IPS-18c (cell line): ENCODE data around the gene MAST3.

ENCODE experiments used
- H3K4me3 ChIP-seq: 2 replicates; pipeline ENCODE4 v1.7.0; 2013; ENCODE audit warnings: low read depth, mild to moderate bottlenecking, low read length, moderate library complexity; ENCODE audit not compliant: insufficient read depth
- H3K9me3 ChIP-seq: one replicate; pipeline ENCODE4 v1.6.1; 2013; ENCODE audit warnings: mild to moderate bottlenecking, low read length, moderate library complexity; ENCODE audit not compliant: control insufficient read depth, insufficient read depth

Gene MAST3

DNA sequence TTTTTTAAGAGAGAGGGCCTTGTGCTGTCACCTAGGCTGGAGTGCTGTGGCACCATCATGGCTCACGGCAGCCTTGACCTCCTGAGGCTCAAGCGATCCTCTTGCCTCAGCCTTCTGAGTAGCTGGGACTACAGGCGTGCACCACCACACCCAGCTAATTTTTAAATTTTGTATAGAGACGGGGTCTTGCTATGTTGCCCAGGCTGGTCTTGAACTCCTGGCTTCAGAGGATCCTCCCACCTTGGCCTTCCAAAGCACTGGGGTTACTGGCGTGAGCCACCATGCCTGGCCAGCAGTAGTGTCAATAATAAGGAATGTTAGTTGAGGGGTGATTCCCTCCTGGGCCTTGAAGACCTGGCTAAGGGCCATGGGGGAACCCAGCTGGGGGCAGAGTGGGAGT, 23.6 kb downstream of the MAST3 start:
- Histone ChIP-seq H3K4me3 (no peak overlapping the region), H3K9me3 (peaks cover 5% of the 10 kb centered on the region)

DNA sequence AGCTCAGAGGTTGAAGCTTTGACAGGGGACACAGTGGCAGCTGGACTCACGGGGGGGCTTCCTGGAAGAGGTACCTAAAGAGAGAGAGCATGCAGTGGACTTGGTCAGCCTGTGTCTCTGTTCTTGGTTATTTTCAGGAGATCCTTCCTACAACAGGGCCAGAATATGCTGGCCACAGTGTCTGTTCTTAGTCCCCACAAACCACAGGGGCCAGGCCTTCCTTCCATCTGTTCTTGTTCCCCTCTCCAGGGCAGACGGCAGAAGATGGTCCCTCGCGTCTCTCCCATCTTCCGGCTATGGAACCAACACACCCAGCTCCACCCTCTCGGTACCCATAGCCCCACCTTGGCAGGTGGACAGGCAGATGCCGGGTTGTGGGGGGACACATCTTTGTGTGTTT, 24.8 kb downstream of the MAST3 start:
- H3K9me3 ChIP-seq, result peaks cover 5% of the 10 kb centered on the region
- H3K4me3 ChIP-seq, result no peak overlapping the region

DNA sequence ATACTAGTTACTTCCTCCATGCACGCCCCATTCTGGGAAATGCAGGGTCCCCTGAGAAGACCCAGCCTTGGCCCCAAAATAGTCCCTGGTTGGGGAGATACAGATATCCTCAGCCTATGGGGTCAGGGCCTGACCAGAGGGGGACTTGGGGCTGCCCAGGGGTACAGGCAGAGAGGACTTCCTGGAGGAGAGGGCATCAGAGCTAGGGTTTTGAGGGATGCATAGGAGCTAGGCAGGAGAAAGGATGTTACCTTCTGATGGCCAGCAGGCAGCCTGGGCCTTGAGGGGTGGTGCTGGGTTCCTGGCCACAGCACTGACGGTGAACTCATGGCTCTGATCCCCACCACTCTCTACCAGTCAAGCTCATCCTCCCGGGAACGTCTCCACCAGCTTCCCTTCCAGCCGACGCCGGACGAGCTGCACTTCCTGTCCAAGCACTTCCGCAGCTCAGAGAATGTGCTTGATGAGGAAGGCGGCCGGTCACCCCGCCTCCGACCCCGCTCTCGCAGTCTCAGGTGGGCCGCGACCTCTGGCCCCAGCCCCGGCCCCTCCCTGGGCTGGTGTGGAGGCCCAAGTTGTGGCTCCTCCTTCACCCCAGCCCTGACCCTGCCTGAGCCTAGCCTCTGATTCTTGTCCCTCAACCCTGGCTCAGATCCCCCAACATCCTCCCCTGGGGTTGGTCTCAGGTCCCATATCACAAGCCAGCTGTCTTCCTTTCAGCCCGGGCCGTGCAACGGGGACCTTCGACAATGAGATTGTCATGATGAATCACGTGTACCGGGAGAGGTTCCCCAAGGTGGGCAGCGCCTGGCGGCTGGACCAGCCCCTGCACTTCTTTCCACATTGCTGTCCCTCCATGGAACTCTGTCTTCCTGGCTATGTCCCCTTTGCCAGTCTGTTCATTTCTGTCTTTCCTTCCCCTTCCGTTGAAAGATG, 25.6 kb downstream of the MAST3 start:
- peaks cover 5% of the 10 kb centered on the region for H3K9me3 ChIP-seq

DNA sequence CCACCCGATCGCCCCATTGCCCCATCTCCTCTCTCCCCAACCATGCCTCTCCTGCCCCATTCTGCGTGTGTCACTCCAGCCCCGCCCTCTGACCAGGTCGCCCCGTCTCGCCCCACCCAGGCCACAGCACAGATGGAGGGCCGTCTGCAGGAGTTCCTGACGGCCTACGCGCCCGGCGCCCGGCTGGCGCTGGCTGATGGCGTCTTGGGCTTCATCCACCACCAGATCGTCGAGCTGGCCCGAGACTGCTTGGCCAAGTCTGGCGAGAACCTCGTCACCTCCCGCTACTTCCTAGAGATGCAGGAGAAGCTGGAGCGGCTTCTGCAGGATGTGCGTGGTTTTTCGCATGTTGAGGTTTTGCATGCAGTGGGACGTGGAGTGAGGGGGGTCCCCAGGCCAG, 26.2 kb downstream of the MAST3 start:
- peaks cover 5% of the 10 kb centered on the region for H3K9me3 ChIP-seq
- no peak overlapping the region for H3K4me3 ChIP-seq

More for the DNA sequence above, 25.6 kb downstream of the MAST3 start:
- no peak overlapping the region for H3K4me3 ChIP-seq

DNA sequence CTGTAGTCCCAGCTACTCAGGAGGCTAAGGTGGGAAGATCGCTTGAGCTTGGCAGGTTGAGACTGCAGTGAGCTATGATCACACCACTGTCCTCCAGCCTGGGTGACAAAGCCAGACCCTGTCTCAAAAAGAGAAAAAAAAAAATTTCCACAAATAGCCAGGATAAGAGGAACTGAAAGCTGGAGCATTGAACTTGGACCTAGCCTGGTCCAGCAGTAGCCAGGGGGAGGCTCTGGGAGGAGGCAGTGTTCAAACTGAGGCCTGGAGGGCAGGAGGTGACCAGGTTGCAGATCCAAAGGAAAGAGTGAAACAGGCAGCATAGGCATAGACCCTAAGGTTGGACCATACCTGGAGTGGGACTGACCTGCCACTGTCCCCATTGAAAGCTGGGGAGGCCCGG, 28.5 kb downstream of the MAST3 start:
- Histone ChIP-seq H3K4me3 (no peak overlapping the region), H3K9me3 (peaks cover 5% of the 10 kb centered on the region)

DNA sequence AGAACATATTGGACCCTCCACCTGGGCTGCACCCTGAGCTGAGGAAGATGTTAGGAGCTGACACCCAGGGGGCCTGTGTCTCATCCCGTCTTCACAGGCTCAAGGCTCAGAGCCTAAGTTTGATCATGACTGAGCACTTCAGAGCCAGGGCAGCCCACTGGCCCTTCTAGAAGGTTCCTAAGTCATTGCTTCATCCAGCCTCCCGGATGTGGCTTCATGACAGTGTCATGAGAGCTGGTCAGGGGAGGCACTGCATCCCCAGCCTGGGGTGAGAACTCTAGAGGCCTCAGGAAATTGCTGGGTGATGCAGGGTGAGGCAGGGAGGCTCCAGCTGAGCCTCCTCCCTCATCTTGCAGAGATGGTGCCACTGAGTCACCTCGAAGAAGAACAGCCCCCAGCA, 30.5 kb downstream of the MAST3 start:
- H3K4me3 ChIP-seq, result no peak overlapping the region
- peaks cover 5% of the 10 kb centered on the region for H3K9me3 ChIP-seq

DNA sequence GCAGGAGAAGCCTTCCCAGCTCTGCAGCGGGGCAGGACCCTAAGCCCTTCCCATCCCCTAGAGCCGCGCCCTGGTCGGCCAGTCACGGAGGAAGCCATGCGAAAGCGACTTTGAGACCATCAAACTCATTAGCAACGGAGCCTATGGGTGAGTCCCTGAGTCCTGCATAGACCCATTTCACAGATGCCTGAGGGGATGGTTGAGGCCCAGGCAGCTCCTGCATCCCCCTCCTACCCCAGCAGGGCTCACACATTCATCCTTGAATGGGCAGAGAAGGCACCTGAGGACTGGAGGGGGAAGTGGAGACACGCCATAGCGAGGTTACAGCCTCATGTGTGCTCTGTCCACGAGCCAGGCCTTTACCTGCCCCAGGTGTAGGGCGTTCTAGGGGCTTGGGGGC, 31.2 kb downstream of the MAST3 start:
- H3K4me3 ChIP-seq, result no peak overlapping the region
- H3K9me3 ChIP-seq, result peaks cover 5% of the 10 kb centered on the region

DNA sequence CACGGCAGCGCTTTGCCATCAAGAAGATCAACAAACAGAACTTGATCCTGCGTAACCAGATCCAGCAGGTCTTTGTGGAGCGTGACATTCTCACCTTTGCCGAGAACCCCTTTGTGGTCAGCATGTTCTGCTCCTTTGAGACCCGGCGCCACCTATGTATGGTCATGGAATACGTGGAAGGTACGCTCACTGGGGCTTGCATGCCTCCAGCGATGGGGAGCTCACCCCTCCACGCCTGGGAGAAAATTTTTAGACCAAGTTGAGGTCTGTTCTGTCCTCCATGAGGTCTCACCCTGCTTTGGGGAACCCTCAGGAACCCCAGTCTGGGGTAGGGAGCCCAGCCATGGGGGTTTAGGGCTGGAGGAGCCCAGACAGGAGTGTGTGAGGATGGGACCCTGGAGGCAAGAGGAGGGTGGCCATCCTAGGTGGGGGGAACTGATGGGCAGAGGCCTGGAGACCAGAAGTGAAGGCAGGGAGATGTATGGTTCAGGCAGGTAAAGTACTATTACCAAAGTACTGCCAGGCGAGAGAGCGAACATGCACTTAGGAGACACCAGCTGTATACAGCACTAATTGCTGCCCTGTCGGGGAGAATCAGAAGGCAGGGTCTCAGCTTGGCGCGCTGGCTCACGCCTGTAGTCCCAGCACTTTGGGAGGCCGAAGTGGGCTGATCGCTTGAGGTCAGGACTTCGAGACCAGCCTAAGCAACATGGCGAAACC, 33.1 kb downstream of the MAST3 start:
- H3K4me3 ChIP-seq, result no peak overlapping the region

DNA sequence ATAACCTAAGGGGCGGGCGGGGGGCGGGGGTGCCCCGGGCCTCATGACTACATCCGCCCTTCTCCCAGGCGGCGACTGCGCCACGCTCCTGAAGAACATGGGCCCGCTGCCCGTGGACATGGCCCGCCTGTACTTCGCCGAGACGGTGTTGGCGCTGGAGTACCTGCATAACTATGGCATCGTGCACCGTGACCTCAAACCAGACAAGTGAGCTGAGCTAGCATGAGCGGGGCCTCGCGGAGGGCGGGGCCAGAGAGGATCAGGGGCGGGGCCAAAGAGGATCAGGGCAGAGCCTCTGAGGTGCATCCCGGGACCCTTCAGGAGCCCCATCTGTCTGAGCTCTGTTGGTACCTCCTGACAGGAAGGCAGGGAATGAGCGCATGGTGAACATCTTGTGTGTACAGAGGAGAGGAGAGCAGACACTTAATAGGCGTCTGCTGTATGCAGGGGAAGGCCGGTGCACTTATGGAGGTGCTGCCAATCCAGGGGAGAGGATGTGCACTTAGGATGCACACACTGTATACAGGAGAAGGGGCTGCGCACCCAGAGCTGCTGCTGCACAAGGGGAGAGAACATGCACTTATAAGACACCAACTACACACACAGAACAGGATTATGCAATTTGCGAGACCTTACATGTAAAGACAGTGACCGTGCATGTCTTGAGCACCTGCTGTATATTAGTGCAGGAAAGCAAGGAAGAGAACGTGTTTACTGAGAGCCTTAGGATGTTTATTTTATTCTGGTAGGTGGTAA, 34.4 kb downstream of the MAST3 start:
- H3K9me3 ChIP-seq, result no peaks in the 10 kb centered on the region
- no peak overlapping the region for H3K4me3 ChIP-seq

More for the DNA sequence above, 33.1 kb downstream of the MAST3 start:
- no peaks in the 10 kb centered on the region for H3K9me3 ChIP-seq

DNA sequence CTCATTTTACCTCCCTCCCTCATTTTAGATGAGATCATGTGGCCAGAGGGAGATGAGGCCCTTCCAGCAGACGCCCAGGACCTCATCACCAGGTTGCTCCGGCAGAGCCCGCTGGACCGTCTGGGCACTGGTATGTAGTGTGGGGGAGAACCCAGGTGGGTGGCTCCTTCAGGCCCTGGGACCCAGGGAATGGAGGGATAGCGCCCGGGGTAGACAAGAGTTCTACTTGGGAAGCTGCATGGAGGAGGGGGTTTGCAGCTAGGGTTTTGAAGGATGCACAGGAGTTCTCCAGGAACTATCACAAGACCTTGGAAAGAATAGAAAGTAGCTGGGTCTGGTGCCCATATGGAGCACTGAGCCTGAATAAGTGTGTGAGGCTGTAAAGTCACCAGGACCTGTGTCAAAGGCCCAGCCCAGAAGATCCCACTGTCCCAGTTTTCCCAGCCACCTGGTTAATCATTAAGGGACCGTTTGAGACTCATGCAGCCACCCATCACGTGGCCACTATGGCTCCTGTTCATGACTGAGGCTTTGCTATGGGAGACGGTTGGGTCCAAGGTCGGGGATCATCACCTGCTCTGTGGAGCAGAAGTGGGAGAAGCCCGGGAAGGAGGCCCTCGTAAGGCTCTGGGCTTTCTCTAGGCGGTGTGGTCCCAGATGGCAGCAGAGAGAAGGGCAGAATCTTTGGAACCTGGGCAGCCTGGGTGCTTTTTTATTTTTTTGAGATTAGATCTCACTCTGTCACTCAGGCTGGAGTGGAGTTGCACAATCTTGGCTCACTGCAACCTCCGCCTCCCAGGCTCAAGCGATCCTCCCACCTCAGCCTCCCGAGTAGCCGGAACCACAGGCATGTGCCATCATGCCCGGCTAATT, 38.4 kb downstream of the MAST3 start:
- Histone ChIP-seq H3K9me3 (no peaks in the 10 kb centered on the region), H3K4me3 (no peak overlapping the region)

DNA sequence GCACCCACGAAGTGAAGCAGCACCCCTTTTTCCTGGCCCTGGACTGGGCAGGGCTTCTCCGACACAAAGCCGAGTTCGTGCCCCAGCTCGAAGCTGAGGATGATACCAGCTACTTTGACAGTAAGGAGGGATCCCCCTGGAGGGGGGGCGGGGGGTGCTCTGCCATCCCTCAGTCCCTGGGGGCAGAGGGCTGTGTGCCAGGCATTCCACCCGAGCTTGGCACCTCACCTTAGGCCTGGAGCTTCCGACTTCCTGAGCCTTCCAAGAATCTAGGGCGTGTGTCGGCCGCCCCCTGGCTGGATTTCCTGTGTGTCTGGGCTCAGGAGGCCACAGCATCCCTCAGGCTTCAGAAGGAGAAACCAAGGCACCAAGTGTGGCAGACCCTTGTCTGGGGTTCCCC, 39.7 kb downstream of the MAST3 start:
- no peaks in the 10 kb centered on the region for H3K9me3 ChIP-seq

DNA sequence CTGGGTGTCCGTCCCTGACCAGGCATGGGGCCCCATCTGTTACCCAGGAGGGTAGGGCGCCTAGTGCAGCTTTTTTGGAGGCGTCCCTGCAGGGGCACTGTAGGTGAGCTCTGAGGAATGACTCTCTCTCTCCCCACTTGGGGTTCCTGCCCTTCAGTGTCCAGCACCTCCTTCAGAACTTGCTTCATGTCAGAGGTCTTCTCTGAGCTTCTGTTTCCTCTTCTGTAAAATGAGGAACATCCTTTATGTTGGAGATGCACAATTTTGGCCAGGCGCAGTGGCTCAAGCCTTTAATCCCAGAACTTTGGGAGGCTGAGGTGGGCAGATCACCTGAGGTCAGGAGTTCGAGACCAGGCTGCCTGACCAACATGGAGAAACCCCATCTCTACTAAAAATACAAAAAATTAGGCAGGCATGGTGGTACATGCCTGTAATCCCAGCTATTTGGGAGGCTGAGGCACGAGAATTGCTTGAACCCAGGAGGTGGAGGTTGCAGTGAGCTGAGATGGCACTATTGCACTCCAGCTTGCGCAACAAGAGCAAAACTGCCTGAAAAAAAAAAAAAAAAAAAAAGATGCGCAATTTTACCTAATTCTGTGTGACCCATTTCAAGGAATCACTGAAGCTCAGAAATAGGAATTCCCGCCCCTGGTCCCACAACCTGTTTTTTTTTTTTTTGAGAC, 40.2 kb downstream of the MAST3 start:
- Histone ChIP-seq H3K4me3 (no peak overlapping the region), H3K9me3 (no peaks in the 10 kb centered on the region)

More for the DNA sequence above, 39.7 kb downstream of the MAST3 start:
- H3K4me3 ChIP-seq, result no peak overlapping the region

DNA sequence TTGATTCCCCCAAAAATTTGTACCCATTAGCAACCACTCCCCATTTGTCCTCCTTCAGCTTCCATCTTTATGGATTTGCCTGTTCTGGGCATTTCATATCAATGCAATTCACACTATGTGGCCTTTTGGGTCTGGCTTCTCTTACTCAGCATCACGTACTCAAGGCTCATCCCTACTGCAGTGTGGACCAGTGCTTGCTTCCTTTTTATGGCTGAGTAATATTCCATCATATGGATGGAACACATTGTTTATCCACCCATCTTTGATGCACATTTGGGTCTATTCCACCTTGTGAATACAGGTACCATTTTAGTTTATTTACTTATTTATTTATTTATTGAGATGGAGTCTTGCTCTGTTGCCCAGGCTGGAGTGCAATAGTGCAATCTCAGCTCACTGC, 42.9 kb downstream of the MAST3 start:
- H3K9me3 ChIP-seq, result no peaks in the 10 kb centered on the region
- H3K4me3 ChIP-seq, result no peak overlapping the region

DNA sequence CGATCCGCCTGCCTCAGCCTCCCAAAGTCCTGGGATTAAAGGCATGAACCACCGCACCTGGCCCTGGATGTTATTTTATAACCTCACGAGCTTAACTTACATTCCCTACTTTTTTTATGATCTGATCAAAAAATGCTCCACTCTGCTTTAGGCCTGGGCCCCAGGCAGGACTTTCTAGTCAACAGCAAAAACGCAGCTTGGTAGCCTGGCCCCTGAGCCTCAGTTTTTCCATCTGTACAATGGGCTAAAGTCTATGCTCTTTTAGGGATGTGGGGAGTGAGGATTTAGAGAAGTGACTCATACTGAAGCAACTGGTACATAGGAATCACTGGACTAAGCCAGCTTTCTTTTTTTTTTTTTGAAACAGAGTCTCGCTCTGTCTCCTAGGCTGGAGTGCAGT, 43.5 kb downstream of the MAST3 start:
- H3K4me3 ChIP-seq, result no peak overlapping the region
- H3K9me3 ChIP-seq, result no peaks in the 10 kb centered on the region

DNA sequence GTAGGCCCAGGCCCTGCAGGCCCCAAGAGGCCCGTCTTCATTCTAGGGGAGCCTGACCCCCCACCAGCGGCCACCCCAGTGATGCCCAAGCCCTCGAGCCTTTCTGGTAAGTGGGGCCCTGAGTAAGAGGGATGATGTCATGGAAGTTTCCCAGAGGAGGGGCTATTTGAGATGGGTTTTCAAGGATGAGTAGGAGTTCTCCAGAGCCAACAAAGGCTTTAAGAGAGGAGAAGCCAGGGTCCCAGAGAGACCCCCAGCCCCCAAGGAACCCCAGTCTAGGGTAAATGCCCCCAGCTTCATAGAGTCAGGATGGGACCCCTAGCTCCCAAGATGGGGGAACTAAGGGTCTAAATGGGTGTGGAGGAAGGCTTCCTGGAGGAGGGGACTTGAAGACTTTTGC, 46.3 kb downstream of the MAST3 start:
- Histone ChIP-seq H3K9me3 (no peaks in the 10 kb centered on the region), H3K4me3 (no peak overlapping the region)

DNA sequence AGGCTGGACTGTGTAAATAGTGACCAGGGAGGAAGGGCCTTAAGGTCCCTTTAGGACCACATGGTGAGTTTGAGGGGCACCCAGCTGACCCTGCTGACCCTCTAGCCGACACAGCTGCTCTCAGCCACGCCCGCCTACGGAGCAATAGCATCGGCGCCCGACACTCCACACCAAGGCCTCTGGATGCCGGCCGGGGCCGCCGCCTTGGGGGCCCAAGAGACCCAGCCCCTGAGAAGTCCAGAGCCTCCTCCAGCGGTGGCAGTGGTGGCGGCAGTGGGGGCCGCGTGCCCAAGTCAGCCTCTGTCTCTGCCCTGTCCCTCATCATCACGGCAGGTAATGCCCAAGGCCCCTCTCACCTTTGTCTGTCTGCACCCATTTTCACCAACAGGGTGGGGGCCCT, 46.8 kb downstream of the MAST3 start:
- no peak overlapping the region for H3K4me3 ChIP-seq
- no peaks in the 10 kb centered on the region for H3K9me3 ChIP-seq
